DND-41 (cell line): ENCODE results near the gene MMP10.

Experiments used
- EZH2 ChIP-seq: IDR thresholded peaks from 3 replicates; pipeline ENCODE4 v1.6.1; 2012; ENCODE audit warnings: borderline replicate concordance, low read depth, mild to moderate bottlenecking, moderate library complexity, low read length, inconsistent platforms; ENCODE audit not compliant: severe bottlenecking
- TF ChIP-seq, protein P1 (sequence below): IDR thresholded peaks from 2 replicates; pipeline ENCODE4 v1.5.1; 2012; ENCODE audit warnings: borderline replicate concordance, low read length, moderate library complexity, mild to moderate bottlenecking; ENCODE audit not compliant: poor library complexity, severe bottlenecking; ENCODE audit errors: extremely low read depth

DNA sequence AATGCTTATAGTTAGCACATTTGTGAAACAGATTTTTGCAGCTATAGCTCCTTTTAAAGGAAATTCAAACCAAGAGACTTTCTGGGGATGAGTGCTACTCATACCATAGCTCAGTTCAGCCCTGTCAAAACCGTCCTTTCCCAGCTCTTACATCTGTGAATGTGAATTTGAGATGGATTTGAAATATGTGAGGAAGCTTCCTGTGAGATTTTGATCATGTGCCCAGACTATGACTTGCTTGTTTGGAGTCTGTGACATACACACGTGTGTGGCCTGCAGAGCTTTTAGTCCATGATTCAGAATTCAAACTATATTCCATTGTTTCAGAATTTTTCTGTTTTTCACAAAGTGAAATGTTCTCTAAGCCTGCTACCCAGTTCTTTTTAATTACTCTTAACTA, 21.9 kb upstream of the MMP10 start:
- no peak for TF ChIP-seq EZH2
- TF ChIP-seq, protein P1, sequence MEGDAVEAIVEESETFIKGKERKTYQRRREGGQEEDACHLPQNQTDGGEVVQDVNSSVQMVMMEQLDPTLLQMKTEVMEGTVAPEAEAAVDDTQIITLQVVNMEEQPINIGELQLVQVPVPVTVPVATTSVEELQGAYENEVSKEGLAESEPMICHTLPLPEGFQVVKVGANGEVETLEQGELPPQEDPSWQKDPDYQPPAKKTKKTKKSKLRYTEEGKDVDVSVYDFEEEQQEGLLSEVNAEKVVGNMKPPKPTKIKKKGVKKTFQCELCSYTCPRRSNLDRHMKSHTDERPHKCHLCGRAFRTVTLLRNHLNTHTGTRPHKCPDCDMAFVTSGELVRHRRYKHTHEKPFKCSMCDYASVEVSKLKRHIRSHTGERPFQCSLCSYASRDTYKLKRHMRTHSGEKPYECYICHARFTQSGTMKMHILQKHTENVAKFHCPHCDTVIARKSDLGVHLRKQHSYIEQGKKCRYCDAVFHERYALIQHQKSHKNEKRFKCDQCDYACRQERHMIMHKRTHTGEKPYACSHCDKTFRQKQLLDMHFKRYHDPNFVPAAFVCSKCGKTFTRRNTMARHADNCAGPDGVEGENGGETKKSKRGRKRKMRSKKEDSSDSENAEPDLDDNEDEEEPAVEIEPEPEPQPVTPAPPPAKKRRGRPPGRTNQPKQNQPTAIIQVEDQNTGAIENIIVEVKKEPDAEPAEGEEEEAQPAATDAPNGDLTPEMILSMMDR, result no peak
